Right lobe of liver (tissue), 4 donors: Measurements from ENCODE around the gene PHETA1.
"Not testable (repeated sequence)": the region's sequence is repeated elsewhere in the genome, so short reads cannot be mapped to it uniquely, and the experiment has no call there.

Source experiments
- CTCF ChIP-seq, 4 donors: fragments of 200-600 bp in 3 of 4; fragments of 450-650 bp in 1 of 4; IDR thresholded peaks; one replicate each; pipeline versions ENCODE4 v1.5.1 to v1.8.0; 2016 to 2022; ENCODE audit warnings: antibody characterized with exemption in 4 of 4, mild to moderate bottlenecking in 2 of 4
- POLR2A ChIP-seq: fragments of 450-650 bp; IDR thresholded peaks from one replicate; pipeline ENCODE4 v1.6.1; 2017; ENCODE audit warnings: antibody characterized with exemption, mild to moderate bottlenecking
- donor health status: DM: no; HTN: no; CAD: no.
- donor health status: DM: no; HTN: no; CAD: no.
- donor health status: DM: no; HTN: yes; CAD: no.

DNA sequence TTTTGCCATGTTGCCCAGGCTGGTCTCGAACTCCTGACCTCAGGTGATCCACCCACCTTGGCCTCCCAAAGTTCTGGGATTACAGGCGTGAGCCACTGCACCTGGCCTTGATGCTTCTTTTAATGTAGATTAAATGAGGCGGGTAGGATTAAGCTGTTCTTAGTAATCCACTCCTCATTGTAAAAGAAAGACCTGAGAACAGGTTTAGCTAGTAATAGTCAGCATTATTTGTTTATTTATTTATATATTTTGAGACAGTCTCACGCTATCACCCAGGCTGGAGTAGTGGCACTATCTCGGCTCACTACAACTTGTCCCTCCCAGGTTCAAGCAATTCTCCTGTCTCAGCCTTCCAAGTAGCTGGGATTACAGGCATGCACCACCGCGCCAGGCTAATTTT, 27.4 kb upstream of the PHETA1 start:
- not testable (repeated sequence) for TF ChIP-seq CTCF (IDR thresholded peaks at IDR 0.05); POLR2A
